SH-SY5Y (cell line): Measurements from ENCODE around the gene HYDIN.

Experiments
- GATA2 ChIP-seq: IDR thresholded peaks from 2 replicates; pipeline ENCODE4 v1.6.1; 2011; ENCODE audit warnings: mild to moderate bottlenecking, low read depth, low read length
- GATA3 ChIP-seq: IDR thresholded peaks from 2 replicates; pipeline ENCODE4 v1.6.1; 2011; ENCODE audit warnings: low read depth, mild to moderate bottlenecking, low read length, moderate library complexity

- TF ChIP-seq GATA2 (no peak), GATA3 (no peak)
These were observed 426.3 kb downstream of the HYDIN start for GRCh38 chr16:70804153-70804733.
